DOHH2 (cell line): ENCODE data around the gene CBLB.

ENCODE experiments used
- H3F3A ChIP-seq: fragments of 200-600 bp; sonication (generic), shearing (Covaris generic); 2 replicates; pipeline ENCODE4 v1.6.0; 2016; ENCODE audit warnings: antibody characterized with exemption, mild to moderate bottlenecking; ENCODE audit not compliant: control insufficient read depth, insufficient read depth
- H3K27ac ChIP-seq: fragments of 200-600 bp; sonication (generic); 2 replicates; pipeline ENCODE4 v1.5.1; 2014; ENCODE audit warnings: low read depth, mild to moderate bottlenecking, low read length, moderate library complexity
- H3K27me3 ChIP-seq: fragments of 200-600 bp; sonication (generic); 2 replicates; pipeline ENCODE4 v1.6.1; 2014; ENCODE audit warnings: mild to moderate bottlenecking, low read length, mixed read lengths; ENCODE audit not compliant: control insufficient read depth
- H3K36me3 ChIP-seq: fragments of 200-600 bp; sonication (generic); 2 replicates; pipeline ENCODE4 v1.6.1; 2014; ENCODE audit warnings: mild to moderate bottlenecking, low read length, moderate library complexity, mixed read lengths; ENCODE audit not compliant: control insufficient read depth
- H3K4me1 ChIP-seq: fragments of 200-600 bp; sonication (generic); 2 replicates; pipeline ENCODE4 v1.6.1; 2014; ENCODE audit warnings: mild to moderate bottlenecking, low read length, mixed read lengths; ENCODE audit not compliant: control insufficient read depth
- H3K4me2 ChIP-seq: fragments of 200-600 bp; sonication (generic); 2 replicates; pipeline ENCODE4 v1.6.0; 2014; ENCODE audit warnings: mild to moderate bottlenecking, low read length, moderate library complexity
- H3K4me3 ChIP-seq: fragments of 200-600 bp; sonication (generic); 2 replicates; pipeline ENCODE4 v1.5.1; 2014; ENCODE audit warnings: mild to moderate bottlenecking, low read length, mixed read lengths
- H3K79me2 ChIP-seq: fragments of 200-600 bp; sonication (generic); 2 replicates; pipeline ENCODE4 v1.6.1; 2014; ENCODE audit warnings: mild to moderate bottlenecking, low read length, mixed read lengths; ENCODE audit not compliant: control insufficient read depth
- H3K9me2 ChIP-seq: fragments of 200-600 bp; sonication (generic); replicated peaks from 2 replicates; pipeline ENCODE4 v1.6.1; 2014; ENCODE audit warnings: mild to moderate bottlenecking, low read length, mixed read lengths; ENCODE audit not compliant: control insufficient read depth
- H3K9me3 ChIP-seq: fragments of 200-600 bp; sonication (generic); 2 replicates; pipeline ENCODE4 v1.6.1; 2014; ENCODE audit warnings: antibody characterized with exemption, low read length, mixed read lengths; ENCODE audit not compliant: control insufficient read depth, insufficient read depth
- H4K20me1 ChIP-seq: fragments of 200-600 bp; sonication (generic); 2 replicates; pipeline ENCODE4 v1.6.0; 2014; ENCODE audit warnings: low read depth, mild to moderate bottlenecking, antibody characterized with exemption, low read length, moderate library complexity; ENCODE audit not compliant: control insufficient read depth, insufficient read depth
- EZH2phosphoT487 ChIP-seq: fragments of 200-600 bp; sonication (generic); IDR thresholded peaks from 2 replicates; pipeline ENCODE4 v1.6.1; 2017; ENCODE audit warnings: borderline replicate concordance, mild to moderate bottlenecking, antibody characterized with exemption, low read length, moderate library complexity, mixed read lengths
- TF ChIP-seq, protein P1 (sequence below): fragments of 200-600 bp; sonication (generic); IDR thresholded peaks from one replicate; pipeline ENCODE4 v1.5.1; 2014; ENCODE audit warnings: antibody characterized with exemption, mild to moderate bottlenecking, low read depth, low read length; ENCODE audit not compliant: poor library complexity, severe bottlenecking

The CBLB gene

DNA sequence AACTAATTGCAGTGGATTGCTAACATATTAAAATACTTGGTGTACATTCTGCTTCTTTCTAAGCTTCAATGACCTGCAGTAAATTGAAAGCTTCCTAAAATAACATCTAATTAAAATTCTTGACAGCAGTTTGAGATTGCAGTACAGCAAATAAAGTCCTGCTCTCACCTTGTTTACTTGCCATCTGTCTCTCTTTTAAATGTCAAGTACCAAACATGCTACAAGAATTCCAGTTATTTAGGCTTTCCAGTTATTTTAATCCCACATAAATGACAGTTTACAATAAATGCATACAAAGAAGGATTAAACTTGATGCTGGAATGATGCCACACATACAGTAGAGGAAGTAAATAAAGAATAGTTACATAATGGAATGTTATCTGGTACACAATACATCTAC is 33.2 kb downstream of the CBLB start:
- no peaks in the 10 kb centered on the region for H3K9me3 ChIP-seq
- no peaks in the 10 kb centered on the region for H3K27me3 ChIP-seq
- H4K20me1 ChIP-seq = no peaks in the 10 kb centered on the region
- peaks cover 25% of the 10 kb centered on the region for H3K79me2 ChIP-seq
- H3K4me2 ChIP-seq = peak overlapping the region; percentile 85
- H3K4me3 ChIP-seq = peak overlapping the region; percentile 48
- peak overlapping the region; percentile 32 for H3K27ac ChIP-seq
- TF ChIP-seq EZH2phosphoT487 = no peak
- H3F3A ChIP-seq = peaks cover 9% of the 10 kb centered on the region
- H3K9me2 ChIP-seq = no peaks in the 10 kb centered on the region
- H3K4me1 ChIP-seq = peaks cover 72% of the 10 kb centered on the region
- peaks cover 35% of the 10 kb centered on the region for H3K36me3 ChIP-seq

DNA sequence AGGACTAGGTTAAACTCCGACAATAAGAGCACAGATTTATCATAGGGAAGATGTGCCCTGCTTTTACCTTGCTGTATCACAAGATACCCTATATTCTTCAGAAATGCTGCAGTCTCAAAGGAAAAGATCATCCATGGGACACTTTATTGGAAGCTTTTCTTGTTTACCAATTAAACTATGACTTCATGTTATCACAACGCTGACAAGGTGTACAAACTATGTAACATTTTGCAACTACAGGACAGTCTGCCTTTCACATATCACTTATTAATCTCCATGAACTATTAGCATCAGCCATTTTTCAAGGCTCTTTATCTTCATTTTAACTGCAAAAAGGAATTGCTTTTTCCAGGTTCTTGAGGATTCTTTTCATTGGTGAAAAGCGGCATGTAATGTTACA is 34.0 kb downstream of the CBLB start:
- Histone ChIP-seq H3K4me1 (peaks cover 81% of the 10 kb centered on the region), H3K79me2 (peaks cover 32% of the 10 kb centered on the region), H3K27ac (peak overlapping the region; percentile 9; the same call in 1 of the 2 replicates), H3K4me3 (no peak overlapping the region; the same call in 1 of the 2 replicates), H3F3A (peaks cover 5% of the 10 kb centered on the region), H3K9me3 (no peaks in the 10 kb centered on the region), H3K9me2 (no peaks in the 10 kb centered on the region), H3K36me3 (peaks cover 36% of the 10 kb centered on the region), H3K27me3 (no peaks in the 10 kb centered on the region), H3K4me2 (peak overlapping the region; percentile 85), H4K20me1 (no peaks in the 10 kb centered on the region)
- TF ChIP-seq, protein P1, sequence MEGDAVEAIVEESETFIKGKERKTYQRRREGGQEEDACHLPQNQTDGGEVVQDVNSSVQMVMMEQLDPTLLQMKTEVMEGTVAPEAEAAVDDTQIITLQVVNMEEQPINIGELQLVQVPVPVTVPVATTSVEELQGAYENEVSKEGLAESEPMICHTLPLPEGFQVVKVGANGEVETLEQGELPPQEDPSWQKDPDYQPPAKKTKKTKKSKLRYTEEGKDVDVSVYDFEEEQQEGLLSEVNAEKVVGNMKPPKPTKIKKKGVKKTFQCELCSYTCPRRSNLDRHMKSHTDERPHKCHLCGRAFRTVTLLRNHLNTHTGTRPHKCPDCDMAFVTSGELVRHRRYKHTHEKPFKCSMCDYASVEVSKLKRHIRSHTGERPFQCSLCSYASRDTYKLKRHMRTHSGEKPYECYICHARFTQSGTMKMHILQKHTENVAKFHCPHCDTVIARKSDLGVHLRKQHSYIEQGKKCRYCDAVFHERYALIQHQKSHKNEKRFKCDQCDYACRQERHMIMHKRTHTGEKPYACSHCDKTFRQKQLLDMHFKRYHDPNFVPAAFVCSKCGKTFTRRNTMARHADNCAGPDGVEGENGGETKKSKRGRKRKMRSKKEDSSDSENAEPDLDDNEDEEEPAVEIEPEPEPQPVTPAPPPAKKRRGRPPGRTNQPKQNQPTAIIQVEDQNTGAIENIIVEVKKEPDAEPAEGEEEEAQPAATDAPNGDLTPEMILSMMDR = no peak
- TF ChIP-seq EZH2phosphoT487 = no peak

DNA sequence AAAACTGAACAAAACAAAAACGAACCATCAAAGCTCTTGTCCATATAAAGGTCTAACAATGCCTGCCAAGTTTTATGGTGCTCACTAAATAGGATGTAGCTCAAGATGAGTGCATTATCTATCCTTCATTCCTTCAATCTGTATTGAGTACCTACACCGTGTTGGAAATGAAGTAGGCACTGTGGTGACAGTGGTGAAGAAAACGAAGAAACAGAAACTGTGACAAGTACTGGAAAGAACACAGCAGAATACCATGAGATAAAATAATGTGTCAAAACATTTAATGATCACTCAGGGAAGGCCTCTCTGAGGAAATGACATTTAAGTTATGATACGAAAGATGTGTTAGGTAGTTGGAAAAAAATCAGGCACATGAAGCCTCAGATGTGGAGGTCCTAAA is 36.2 kb downstream of the CBLB start:
- Histone ChIP-seq H3K9me3 (no peaks in the 10 kb centered on the region), H3K4me2 (no peak overlapping the region), H3K36me3 (peaks cover 39% of the 10 kb centered on the region), H3K27me3 (no peaks in the 10 kb centered on the region), H3K4me3 (no peak overlapping the region), H4K20me1 (no peaks in the 10 kb centered on the region), H3K27ac (no peak overlapping the region), H3F3A (peaks cover 5% of the 10 kb centered on the region), H3K4me1 (peaks cover 91% of the 10 kb centered on the region), H3K79me2 (peaks cover 42% of the 10 kb centered on the region), H3K9me2 (no peaks in the 10 kb centered on the region)
- TF ChIP-seq, protein P1 = no peak
- TF ChIP-seq EZH2phosphoT487 = no peak

DNA sequence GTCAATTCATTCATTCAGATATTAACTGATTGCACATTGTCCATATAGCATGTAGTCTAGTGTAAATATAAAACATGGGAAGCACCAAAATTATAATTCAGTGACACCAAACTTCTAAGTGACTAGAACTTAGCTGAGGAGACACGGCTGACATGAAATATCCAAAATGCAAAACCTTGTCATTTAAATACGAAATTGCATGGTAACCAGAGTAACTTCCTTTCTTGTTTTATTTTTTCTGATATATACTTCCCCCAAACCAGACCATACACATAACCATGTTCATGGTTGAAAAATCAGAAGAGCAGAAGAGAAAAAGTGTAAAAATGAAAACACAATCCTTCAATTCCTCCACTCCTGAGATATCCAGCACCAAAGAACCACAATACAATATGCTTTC is 38.0 kb downstream of the CBLB start:
- H3K79me2 ChIP-seq = peaks cover 41% of the 10 kb centered on the region
- H3K27ac ChIP-seq = peak overlapping the region; percentile 42
- no peaks in the 10 kb centered on the region; the same call in none of the 2 replicates for H3F3A ChIP-seq

More for the DNA sequence above, 38.0 kb downstream of the CBLB start:
- Histone ChIP-seq H3K9me3 (no peaks in the 10 kb centered on the region), H4K20me1 (no peaks in the 10 kb centered on the region), H3K4me3 (peak overlapping the region; percentile 52), H3K36me3 (peaks cover 36% of the 10 kb centered on the region), H3K27me3 (no peaks in the 10 kb centered on the region), H3K4me2 (peak overlapping the region; percentile 56), H3K9me2 (no peaks in the 10 kb centered on the region), H3K4me1 (peaks cover 76% of the 10 kb centered on the region)
- TF ChIP-seq, protein P1 = no peak
- TF ChIP-seq EZH2phosphoT487 = no peak
